ENCODE results near the gene ST7L. TPM values are rescaled to one million over a fixed set of nuclear protein-coding genes. Genes with fewer than 3 reads are reported as not detected.

Gene ST7L
- total RNA-seq, 1 experiment from 2014 or later = 13.6 TPM

DNA sequence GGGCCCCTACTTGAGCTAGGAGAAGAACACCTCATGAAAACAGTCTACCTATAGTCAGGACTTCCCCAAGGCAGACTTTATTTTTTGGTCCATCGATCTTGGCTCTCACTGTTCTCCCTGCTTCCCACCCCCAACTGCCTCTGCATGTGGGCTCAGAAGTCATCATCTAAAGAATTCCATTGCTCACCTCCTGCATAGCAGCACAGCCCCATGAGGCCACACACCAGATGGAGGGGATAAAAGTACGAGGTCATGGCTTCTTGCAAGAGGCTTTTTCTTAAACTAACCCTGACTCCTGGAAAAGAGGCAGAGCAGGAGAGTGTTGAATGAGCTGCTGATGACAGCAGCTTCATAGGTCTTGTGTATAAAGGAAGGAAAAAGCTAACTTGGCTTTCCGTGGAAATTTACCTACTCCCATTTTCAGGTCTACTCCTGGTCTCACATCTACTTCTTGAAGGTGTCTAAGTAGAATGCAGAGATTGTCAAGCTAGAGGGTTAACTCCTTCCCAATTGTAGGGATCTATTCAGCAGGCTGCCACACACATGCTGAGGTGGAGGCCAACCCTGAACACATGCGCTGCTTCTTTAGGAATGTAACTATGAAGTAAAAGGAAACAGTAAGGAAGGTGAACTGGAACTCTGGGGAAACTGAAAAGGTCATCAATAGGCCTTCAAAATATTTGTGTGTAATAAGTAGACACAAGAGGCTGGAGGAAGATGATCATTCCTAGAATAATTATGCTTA is 91.5 kb downstream of the ST7L start:
- H3K4me3 ChIP-seq (ENCODE audit: low read depth, low read length) = no peak overlapping the region
- H3K27me3 ChIP-seq (replicated peaks; ENCODE audit: control insufficient read depth, insufficient read depth, low read length) = no peaks in the 10 kb centered on the region
- TF ChIP-seq, protein P1, sequence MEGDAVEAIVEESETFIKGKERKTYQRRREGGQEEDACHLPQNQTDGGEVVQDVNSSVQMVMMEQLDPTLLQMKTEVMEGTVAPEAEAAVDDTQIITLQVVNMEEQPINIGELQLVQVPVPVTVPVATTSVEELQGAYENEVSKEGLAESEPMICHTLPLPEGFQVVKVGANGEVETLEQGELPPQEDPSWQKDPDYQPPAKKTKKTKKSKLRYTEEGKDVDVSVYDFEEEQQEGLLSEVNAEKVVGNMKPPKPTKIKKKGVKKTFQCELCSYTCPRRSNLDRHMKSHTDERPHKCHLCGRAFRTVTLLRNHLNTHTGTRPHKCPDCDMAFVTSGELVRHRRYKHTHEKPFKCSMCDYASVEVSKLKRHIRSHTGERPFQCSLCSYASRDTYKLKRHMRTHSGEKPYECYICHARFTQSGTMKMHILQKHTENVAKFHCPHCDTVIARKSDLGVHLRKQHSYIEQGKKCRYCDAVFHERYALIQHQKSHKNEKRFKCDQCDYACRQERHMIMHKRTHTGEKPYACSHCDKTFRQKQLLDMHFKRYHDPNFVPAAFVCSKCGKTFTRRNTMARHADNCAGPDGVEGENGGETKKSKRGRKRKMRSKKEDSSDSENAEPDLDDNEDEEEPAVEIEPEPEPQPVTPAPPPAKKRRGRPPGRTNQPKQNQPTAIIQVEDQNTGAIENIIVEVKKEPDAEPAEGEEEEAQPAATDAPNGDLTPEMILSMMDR (IDR thresholded peaks at IDR 0.05; ENCODE audit: insufficient read depth in 1 of 2, low read depth in 1 of 2, low read length in 1 of 2, severe bottlenecking in 1 of 2, unreplicated experiment in 1 of 2) = no peak
- Mint-ChIP-seq H3K27me3 (ENCODE audit: insufficient read depth, unreplicated experiment) (no peaks in the 10 kb centered on the region), H3K36me3 (ENCODE audit: insufficient read depth, unreplicated experiment) (no peaks in the 10 kb centered on the region), H3K27ac (ENCODE audit: unreplicated experiment) (no peak overlapping the region), H3K4me1 (ENCODE audit: low read depth, unreplicated experiment) (no peaks in the 10 kb centered on the region), H3K4me3 (ENCODE audit: unreplicated experiment) (no peak overlapping the region), H3K9me3 (ENCODE audit: unreplicated experiment) (no peaks in the 10 kb centered on the region)
- ChIA-PET CTCF (no interaction called here), POLR2A (no interaction called here)
- no peaks in the 10 kb centered on the region for H3K4me1 ChIP-seq
- no TSS peak for BruUV-seq (replicated peaks)
- intact Hi-C loops (cut with micrococcal nuclease; ENCODE audit: unreplicated experiment) = no loop called here
- no peaks in the 10 kb centered on the region for H3K9me3 ChIP-seq
- DNase-seq = no peak
- H3K36me3 ChIP-seq (ENCODE audit: control insufficient read depth, insufficient read depth, low read length) = no peaks in the 10 kb centered on the region

DNA sequence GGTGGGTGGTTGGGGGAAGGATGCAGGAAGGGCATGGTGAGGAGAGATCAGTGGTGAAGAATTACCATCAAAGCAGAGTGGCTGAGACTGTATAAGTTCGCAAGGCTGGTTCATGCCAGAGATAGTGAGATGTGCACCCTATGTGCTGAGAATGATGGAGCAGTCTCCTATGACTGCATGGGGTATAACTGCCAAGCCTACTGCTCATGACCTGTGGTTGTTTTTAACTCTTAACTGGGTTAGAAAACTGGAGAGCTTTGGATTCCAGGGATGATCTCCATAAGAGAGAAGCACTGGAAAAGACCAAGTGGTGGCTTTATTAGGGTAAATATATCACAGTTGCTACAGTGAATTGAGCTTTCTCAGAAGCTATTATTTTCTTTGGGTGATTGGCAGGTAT is 94.0 kb downstream of the ST7L start:
- H3K27ac Mint-ChIP-seq (ENCODE audit: unreplicated experiment) = no peak overlapping the region
- intact Hi-C loops (cut with micrococcal nuclease; ENCODE audit: unreplicated experiment) = no loop called here
- no peak for DNase-seq
- H3K27me3 Mint-ChIP-seq (ENCODE audit: insufficient read depth, unreplicated experiment) = no peaks in the 10 kb centered on the region
- no peaks in the 10 kb centered on the region for H3K36me3 Mint-ChIP-seq (ENCODE audit: insufficient read depth, unreplicated experiment)
- Histone ChIP-seq H3K4me3 (ENCODE audit: low read depth, low read length) (no peak overlapping the region), H3K27me3 (replicated peaks; ENCODE audit: control insufficient read depth, insufficient read depth, low read length) (no peaks in the 10 kb centered on the region), H3K36me3 (ENCODE audit: control insufficient read depth, insufficient read depth, low read length) (no peaks in the 10 kb centered on the region), H3K9me3 (no peaks in the 10 kb centered on the region), H3K4me1 (no peaks in the 10 kb centered on the region)
- no peaks in the 10 kb centered on the region for H3K4me1 Mint-ChIP-seq (ENCODE audit: low read depth, unreplicated experiment)
- ChIA-PET POLR2A (no interaction called here), CTCF (no interaction called here)
- H3K9me3 Mint-ChIP-seq (ENCODE audit: unreplicated experiment) = no peaks in the 10 kb centered on the region
- no TSS peak for BruUV-seq (replicated peaks)
- TF ChIP-seq, protein P1 (IDR thresholded peaks at IDR 0.05; ENCODE audit: insufficient read depth in 1 of 2, low read depth in 1 of 2, low read length in 1 of 2, severe bottlenecking in 1 of 2, unreplicated experiment in 1 of 2) = no peak
- H3K4me3 Mint-ChIP-seq (ENCODE audit: unreplicated experiment) = no peak overlapping the region

DNA sequence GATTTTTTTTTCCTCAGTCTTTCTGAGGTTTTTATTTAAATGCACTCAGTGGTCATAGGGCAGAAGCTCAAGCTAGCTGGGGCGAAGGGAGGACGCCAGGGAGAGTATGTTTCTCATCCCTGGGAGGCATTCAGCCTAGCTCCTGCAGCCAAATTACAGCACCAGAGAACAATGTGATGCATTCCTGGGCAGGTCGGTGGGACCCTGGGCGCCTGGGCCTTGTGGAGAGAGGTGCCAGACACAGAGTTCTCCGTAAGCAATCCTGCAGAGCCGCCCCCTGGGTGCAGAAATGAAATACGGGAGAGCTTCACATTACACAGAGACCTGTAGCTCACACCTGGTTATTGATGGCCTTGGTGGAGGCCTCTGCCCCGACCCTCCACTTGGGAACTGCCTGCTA is 94.7 kb downstream of the ST7L start:
- no peaks in the 10 kb centered on the region for H3K9me3 ChIP-seq
- no peak overlapping the region for H3K4me3 Mint-ChIP-seq (ENCODE audit: unreplicated experiment)

More for the DNA sequence above, 94.7 kb downstream of the ST7L start:
- intact Hi-C loops (cut with micrococcal nuclease; ENCODE audit: unreplicated experiment) = no loop called here
- H3K36me3 Mint-ChIP-seq (ENCODE audit: insufficient read depth, unreplicated experiment) = no peaks in the 10 kb centered on the region
- no peaks in the 10 kb centered on the region for H3K9me3 Mint-ChIP-seq (ENCODE audit: unreplicated experiment)
- H3K27me3 Mint-ChIP-seq (ENCODE audit: insufficient read depth, unreplicated experiment) = no peaks in the 10 kb centered on the region
- H3K27ac Mint-ChIP-seq (ENCODE audit: unreplicated experiment) = no peak overlapping the region
- H3K4me1 ChIP-seq = no peaks in the 10 kb centered on the region
- no TSS peak for BruUV-seq (replicated peaks)
- no peaks in the 10 kb centered on the region for H3K36me3 ChIP-seq (ENCODE audit: control insufficient read depth, insufficient read depth, low read length)
- ChIA-PET POLR2A (no interaction called here), CTCF (no interaction called here)
- H3K4me3 ChIP-seq (ENCODE audit: low read depth, low read length) = no peak overlapping the region
- TF ChIP-seq, protein P1 (IDR thresholded peaks at IDR 0.05; ENCODE audit: insufficient read depth in 1 of 2, low read depth in 1 of 2, low read length in 1 of 2, severe bottlenecking in 1 of 2, unreplicated experiment in 1 of 2) = no peak
- no peaks in the 10 kb centered on the region for H3K4me1 Mint-ChIP-seq (ENCODE audit: low read depth, unreplicated experiment)
- H3K27me3 ChIP-seq (replicated peaks; ENCODE audit: control insufficient read depth, insufficient read depth, low read length) = no peaks in the 10 kb centered on the region
- DNase-seq = no peak

All from Caco-2 (cell line).